HAP-1 (cell line): ENCODE data around the gene FSHB.
"Not testable (repeated sequence)": the region's sequence is repeated elsewhere in the genome, so short reads cannot be mapped to it uniquely, and the experiment has no call there.

Source experiments
- DNase-seq, 2 experiments: peaks; one replicate each; pipeline ENCODE4 v3.0.0-alpha.2; 2016 to 2020; ENCODE audit warnings: low spot score in 2 of 2
- H3K27me3 ChIP-seq: fragments of 250-450 bp; sonication (Bioruptor Pico); 2 replicates; pipeline ENCODE4 v1.5.1; 2020; ENCODE audit warnings: low read depth, mild to moderate bottlenecking, moderate library complexity
- H3K36me3 ChIP-seq: fragments of 250-450 bp; sonication (Bioruptor Pico); replicated peaks from 2 replicates; pipeline ENCODE4 v1.5.1; 2020; ENCODE audit warnings: mild to moderate bottlenecking
- H3K4me1 ChIP-seq: fragments of 250-450 bp; sonication (Bioruptor Pico); 2 replicates; pipeline ENCODE4 v1.5.1; 2020; ENCODE audit warnings: mild to moderate bottlenecking
- H3K4me3 ChIP-seq: fragments of 250-450 bp; sonication (Bioruptor Pico); 2 replicates; pipeline ENCODE4 v1.5.1; 2020; ENCODE audit warnings: mild to moderate bottlenecking, moderate library complexity
- H3K9me3 ChIP-seq: fragments of 250-450 bp; sonication (Bioruptor Pico); 2 replicates; pipeline ENCODE4 v1.5.1; 2020; ENCODE audit warnings: mild to moderate bottlenecking, moderate library complexity
- in situ Hi-C: fragments of 300-500 bp; cut with MboI; formaldehyde crosslinking; loops from 3 replicates; pipeline ENCODE4 v1.14.3; 2020; ENCODE audit warnings: low sequenced_read_pairs, inconsistent platforms, mixed read lengths

FSHB gene

DNA sequence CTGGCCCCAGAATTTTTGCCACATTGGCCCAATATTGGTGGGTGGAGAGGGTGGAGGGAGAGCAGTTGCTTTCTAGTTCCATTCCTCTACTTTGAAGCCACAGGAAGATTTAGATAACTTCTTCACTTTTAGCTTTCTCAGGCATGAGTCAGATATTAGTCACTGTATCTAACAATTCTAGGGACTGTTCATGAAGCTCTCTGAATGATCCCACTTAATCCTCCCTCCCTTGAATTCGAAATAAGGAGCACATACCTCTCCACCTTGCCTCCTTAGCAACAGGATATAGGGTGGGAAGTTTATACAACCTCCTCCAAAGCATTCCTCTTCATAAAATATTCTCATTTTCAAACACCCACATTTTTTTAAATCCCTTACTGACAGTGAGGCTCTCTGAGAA lies 13.5 kb downstream of the FSHB start:
- Histone ChIP-seq H3K4me3 (no peak overlapping the region), H3K27me3 (no peaks in the 10 kb centered on the region), H3K36me3 (no peaks in the 10 kb centered on the region), H3K4me1 (no peaks in the 10 kb centered on the region), H3K9me3 (no peaks in the 10 kb centered on the region)
- in situ Hi-C loops = no loop called here
- no peak for DNase-seq

DNA sequence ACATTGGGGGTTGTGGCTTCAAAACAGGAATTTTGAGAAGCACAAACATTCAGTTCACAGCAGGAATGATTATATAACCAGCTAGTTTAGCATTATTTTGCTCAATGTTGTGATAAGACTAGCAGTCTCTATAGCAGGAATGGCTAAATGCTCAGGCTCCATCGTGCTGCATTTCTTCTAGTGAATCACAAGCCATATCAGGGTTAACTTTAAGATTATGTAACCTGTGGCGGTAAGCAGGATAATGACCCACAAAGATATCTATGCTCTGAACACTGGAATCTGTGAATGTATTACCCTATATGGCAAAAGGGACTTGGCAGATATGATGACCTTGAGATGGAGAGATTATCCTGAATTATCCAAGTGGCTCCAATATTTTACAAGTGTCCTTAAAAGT lies 14.8 kb downstream of the FSHB start:
- Histone ChIP-seq H3K4me3 (no peak overlapping the region), H3K4me1 (no peaks in the 10 kb centered on the region), H3K27me3 (no peaks in the 10 kb centered on the region), H3K9me3 (no peaks in the 10 kb centered on the region), H3K36me3 (no peaks in the 10 kb centered on the region)
- DNase-seq = no peak
- in situ Hi-C loops = no loop called here

DNA sequence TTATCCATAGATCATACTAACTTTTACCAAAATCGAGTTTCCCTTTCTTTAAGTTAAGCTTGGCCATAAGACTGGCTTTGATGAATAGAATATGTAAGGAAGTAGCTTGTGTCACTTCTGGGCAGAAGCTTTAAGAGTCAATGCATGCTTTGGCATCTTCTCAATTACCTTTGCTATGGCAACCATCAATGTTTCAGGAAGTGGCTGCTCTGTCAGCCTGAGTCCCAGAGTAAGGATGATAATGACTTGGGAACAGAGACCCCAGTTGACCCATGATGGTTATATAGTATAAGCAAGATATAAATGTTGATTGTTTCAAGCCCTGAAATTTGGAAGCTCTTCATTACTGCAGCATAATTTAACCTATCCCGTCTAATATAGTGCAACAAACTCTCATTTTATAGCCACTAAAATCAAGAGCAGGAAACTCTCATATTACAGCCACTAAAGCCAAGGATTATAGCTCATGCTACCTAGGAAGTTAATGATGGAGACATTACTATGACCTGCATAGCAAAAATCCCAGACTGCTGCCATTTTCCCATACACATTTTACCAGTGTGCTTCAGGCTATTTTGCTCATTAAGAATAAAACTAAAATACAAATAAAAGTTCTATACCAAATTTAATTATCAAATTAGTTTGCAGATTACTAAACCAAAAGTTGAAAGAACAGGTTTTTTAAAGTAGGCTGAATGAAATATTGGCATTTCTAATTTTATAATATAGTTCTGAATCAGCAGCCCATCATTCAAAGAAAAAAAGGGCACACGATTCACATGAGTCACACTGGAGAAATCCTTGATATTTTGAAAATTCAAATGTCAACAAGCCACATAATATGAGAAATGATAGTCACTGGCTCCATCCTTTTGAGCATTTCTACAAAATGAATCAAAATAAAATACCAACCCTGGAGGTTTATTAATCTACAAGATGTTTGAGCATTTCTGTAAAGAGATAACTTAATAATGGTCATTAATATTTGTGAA lies 23.8 kb downstream of the FSHB start:
- in situ Hi-C loops = no loop called here
- no peaks in the 10 kb centered on the region for H3K27me3 ChIP-seq
- no peak for DNase-seq
- H3K36me3 ChIP-seq = no peaks in the 10 kb centered on the region
- no peak overlapping the region for H3K4me3 ChIP-seq
- H3K4me1 ChIP-seq = no peaks in the 10 kb centered on the region
- H3K9me3 ChIP-seq = no peaks in the 10 kb centered on the region

DNA sequence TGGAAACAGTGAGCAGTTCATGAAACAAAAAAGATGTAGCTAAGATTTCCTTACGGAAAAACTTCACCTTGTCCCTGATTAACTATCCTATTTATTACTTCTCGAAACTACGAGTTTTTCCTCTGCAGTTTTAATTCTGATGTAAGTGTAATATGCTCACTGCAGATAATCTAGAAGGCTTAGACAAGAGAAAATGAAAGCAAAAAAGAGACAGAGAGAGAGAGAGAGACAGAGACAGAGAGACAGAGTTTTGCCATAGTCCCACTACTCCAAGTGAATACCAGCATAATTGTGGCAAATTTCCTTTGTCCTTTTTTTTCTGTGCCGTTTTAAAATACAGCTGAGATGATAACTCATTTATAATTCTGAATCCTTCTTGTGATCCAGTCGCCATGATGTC lies 24.8 kb downstream of the FSHB start:
- in situ Hi-C loops = no loop called here
- H3K4me3 ChIP-seq = no peak overlapping the region

DNA sequence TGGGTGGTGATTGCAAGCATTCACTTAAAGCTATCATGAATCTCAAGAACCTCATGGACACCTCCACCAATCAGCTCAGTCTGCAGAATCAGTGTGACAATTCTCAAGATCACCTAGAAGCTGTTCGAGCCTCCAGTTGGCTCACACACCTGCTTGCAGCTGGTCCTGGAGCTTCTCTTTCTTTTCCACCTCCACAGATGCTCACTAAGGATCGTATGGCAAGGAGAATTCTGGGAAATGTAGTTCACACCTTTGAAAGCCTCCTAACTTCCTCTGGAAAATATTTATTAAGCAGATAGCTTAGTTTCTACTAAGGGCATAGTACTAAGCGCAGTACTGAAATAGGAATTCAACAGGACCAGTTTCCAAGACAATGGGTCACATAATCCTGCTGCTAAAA lies 26.2 kb downstream of the FSHB start:
- in situ Hi-C loops = no loop called here
- Histone ChIP-seq H3K4me1 (no peaks in the 10 kb centered on the region), H3K27me3 (0 out of 2 replicates have a peak, but pooled peaks cover 3% of the 10 kb centered on the region), H3K36me3 (no peaks in the 10 kb centered on the region), H3K9me3 (no peaks in the 10 kb centered on the region), H3K4me3 (no peak overlapping the region)
- DNase-seq = no peak

More for the DNA sequence above, 24.8 kb downstream of the FSHB start:
- DNase-seq = no peak
- H3K27me3 ChIP-seq = 0 out of 2 replicates have a peak, but pooled peaks cover 3% of the 10 kb centered on the region
- no peaks in the 10 kb centered on the region for H3K9me3 ChIP-seq
- H3K36me3 ChIP-seq = no peaks in the 10 kb centered on the region
- H3K4me1 ChIP-seq = no peaks in the 10 kb centered on the region

DNA sequence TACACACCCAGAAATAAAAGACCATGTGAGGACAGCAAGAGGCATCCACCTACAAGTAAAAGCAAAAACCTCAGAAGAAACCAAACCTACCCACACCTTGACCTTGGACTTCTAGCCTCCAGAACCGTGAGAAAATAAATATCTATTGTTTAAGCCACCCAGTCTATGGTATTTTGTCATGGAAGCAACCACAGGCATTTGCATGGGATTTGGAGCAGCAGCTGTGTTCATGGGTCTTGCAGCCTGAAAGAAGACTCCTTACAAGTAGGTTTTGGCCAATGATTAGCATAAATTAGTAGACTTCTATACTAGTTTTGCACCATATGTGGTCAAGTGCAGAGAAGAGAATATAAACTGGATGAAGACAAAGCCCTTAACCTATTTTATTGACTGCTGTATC lies 27.9 kb downstream of the FSHB start:
- no peak for DNase-seq
- in situ Hi-C loops = no loop called here
- H3K4me3 ChIP-seq = no peak overlapping the region
- H3K4me1 ChIP-seq = no peaks in the 10 kb centered on the region
- H3K27me3 ChIP-seq = 0 out of 2 replicates have a peak, but pooled peaks cover 3% of the 10 kb centered on the region
- no peaks in the 10 kb centered on the region for H3K36me3 ChIP-seq
- no peaks in the 10 kb centered on the region for H3K9me3 ChIP-seq

DNA sequence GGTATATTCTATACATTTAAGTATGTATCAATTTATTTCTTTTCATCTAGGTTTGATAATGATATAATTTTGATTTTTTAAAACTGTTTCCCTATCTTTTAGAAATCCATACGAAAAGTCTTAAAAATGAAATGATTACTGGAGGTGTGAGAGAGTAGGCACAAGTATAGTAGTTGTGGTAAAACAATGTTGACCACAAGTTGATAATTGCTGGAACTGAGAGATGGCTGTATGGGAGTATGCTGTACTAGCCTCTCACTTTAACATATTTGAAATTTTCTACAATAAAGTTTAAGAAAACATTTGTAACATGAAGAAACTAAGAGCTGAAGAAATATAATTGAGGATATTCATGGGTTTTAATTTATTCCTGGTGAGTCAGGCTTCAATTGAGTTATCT lies 30.0 kb downstream of the FSHB start:
- no peaks in the 10 kb centered on the region for H3K9me3 ChIP-seq
- DNase-seq = no peak
- H3K27me3 ChIP-seq = 0 out of 2 replicates have a peak, but pooled peaks cover 3% of the 10 kb centered on the region
- no peaks in the 10 kb centered on the region for H3K36me3 ChIP-seq
- no peaks in the 10 kb centered on the region for H3K4me1 ChIP-seq
- in situ Hi-C loops = no loop called here
- no peak overlapping the region for H3K4me3 ChIP-seq

DNA sequence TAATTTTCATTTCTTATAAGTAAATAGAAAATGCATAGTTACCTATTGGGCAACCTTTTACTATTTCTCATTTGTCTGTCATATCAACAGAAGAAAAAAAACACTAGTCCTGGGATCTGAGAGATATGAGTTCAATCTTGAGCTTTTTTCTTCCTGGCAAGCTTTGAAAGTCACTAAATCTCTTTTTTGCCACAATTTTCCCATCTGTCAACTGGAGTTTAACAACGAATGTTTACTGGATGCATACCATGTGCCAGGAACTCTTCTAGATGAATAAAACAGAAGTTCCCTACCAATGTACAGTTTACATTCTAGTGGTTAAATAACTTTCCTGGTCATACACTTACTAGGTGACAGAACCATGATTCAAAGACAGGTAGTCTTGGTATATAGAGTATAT lies 31.0 kb downstream of the FSHB start:
- Histone ChIP-seq H3K4me3 (no peak overlapping the region), H3K4me1 (no peaks in the 10 kb centered on the region), H3K27me3 (0 out of 2 replicates have a peak, but pooled peaks cover 3% of the 10 kb centered on the region), H3K9me3 (no peaks in the 10 kb centered on the region), H3K36me3 (no peaks in the 10 kb centered on the region)
- in situ Hi-C loops = no loop called here
- DNase-seq = no peak

DNA sequence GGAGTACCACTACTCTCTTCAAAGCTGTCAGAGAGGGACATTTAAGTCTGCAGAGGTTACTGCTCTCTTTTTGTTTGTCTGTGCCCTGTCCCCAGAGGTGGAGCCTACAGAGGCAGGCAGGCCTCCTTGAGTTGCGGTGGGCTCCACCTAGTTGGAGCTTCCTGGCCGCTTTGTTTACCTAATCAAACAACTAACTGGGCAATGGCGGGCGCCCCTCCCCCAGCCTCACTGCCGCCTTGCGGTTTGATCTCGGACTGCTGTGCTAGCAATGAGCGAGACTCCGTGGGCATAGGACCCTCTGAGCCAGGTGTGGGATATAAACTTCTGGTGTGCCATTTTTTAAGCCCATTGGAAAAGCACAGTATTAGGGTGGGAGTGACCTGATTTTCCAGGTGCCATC lies 37.8 kb downstream of the FSHB start:
- in situ Hi-C loops, H3K4me3 ChIP-seq, H3K27me3 ChIP-seq, H3K9me3 ChIP-seq, H3K36me3 ChIP-seq, H3K4me1 ChIP-seq, DNase-seq: not testable (repeated sequence)

DNA sequence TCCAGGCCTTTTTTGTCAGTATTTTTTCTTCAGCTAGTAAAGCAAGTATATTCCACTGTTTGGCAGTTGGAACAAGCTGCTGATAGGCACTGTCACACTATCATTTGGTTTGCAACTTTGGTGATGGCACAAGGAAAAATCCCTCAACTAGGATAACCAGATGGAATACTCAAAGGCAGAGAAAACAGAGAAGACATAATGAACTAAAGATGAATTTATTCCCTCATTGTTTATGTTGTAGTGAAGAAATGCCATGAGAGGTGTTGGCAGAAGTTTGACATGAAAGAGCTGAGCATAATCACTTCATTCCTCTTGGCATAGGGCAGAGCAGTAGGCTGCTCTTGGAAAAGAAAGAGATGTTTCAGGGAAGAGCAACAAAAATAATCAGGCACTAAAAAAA lies 39.9 kb downstream of the FSHB start:
- in situ Hi-C loops = no loop called here
- H3K4me1 ChIP-seq = no peaks in the 10 kb centered on the region; the same call in 1 of the 2 replicates
- H3K4me3 ChIP-seq = no peak overlapping the region
- no peak for DNase-seq
- no peaks in the 10 kb centered on the region for H3K9me3 ChIP-seq
- H3K36me3 ChIP-seq = no peaks in the 10 kb centered on the region
- H3K27me3 ChIP-seq = peaks cover 3% of the 10 kb centered on the region; the same call in 1 of the 2 replicates

DNA sequence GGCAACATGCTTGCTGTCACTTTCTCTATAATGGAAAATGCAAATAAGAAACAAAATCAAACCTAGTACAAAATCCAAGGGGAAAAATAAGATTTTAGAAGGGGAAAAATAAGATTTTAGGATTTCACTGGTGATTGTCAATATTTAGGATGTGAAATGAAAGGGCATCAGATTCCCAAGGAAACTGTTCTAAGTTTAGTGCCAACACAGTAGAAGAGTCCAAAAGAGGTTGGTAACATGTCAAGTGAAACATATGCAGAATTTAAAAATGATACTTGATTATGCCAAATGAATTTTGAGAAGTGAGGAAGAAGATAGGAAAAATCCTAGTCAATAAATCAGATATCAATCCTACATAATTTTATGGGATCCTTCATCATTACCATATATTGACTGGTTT lies 46.4 kb downstream of the FSHB start:
- in situ Hi-C loops = no loop called here
- Histone ChIP-seq H3K9me3 (no peaks in the 10 kb centered on the region), H3K36me3 (no peaks in the 10 kb centered on the region), H3K27me3 (peaks cover 4% of the 10 kb centered on the region; the same call in 1 of the 2 replicates), H3K4me3 (no peak overlapping the region), H3K4me1 (no peaks in the 10 kb centered on the region; the same call in 1 of the 2 replicates)
- no peak for DNase-seq

DNA sequence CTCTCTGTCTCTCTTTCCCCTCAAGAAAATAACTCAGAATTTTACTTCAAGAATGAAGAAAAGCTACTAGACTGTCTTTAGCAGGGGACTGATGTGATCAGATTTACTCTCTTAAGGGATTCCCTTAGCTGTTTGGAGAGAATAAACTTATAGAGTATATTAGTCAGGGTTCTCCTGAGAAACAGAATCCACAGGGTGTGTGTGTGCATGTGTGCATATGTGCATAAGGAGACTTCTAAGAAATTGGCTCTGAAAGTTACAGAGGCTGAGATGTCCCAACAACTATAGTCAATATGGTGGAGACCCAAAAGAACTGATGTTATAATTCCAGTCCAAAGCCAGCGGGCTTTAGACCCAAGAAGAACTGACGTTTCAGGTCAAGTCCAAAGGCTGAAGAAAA lies 49.0 kb downstream of the FSHB start:
- no peak for DNase-seq
- Histone ChIP-seq H3K4me1 (no peaks in the 10 kb centered on the region; the same call in 1 of the 2 replicates), H3K9me3 (no peaks in the 10 kb centered on the region), H3K27me3 (peaks cover 4% of the 10 kb centered on the region; the same call in 1 of the 2 replicates), H3K36me3 (no peaks in the 10 kb centered on the region), H3K4me3 (no peak overlapping the region)
- in situ Hi-C loops = no loop called here

DNA sequence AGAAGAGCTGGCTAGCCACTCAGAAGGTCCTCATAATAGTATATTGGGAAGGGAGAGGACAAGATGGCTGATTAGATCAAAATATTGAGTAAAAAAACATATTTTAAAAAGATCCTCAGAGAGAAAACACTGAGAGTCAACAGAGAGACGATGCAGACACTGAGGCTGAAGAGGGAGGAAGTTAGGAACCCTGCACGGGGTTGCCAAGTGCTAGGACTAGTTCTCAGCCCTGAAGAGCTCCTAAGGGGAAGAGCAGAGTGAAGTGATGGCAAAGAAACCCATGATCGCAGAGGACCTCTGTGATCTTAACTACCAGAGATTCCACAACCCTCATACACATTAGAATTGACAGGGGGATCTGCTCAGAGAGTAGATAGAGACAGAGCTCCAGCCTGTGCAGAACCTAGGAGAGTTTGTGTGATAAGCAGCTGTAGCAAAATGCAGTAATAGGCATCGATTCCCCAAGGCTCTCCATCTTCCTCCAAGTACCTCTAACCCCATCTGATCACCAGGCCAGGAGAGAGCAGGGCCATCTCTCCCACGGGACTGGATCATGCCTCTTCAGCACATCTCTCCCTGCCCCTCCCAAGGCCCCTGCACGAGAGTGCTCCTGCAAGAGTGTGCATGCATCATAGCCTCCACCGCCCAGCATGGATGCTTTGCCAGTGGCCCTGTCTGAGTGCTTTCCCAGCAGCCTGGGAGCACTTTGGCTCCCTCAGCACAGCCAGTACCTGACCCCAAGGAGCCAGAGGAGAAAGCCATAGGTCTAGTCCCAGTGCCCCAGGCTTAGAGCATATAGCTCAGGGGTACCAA lies 50.9 kb downstream of the FSHB start:
- peaks cover 3% of the 10 kb centered on the region; the same call in 1 of the 2 replicates for H3K27me3 ChIP-seq
- in situ Hi-C loops = no loop called here
- no peaks in the 10 kb centered on the region for H3K9me3 ChIP-seq
- no peak for DNase-seq
- no peaks in the 10 kb centered on the region for H3K36me3 ChIP-seq
- no peaks in the 10 kb centered on the region for H3K4me1 ChIP-seq
- no peak overlapping the region for H3K4me3 ChIP-seq

DNA sequence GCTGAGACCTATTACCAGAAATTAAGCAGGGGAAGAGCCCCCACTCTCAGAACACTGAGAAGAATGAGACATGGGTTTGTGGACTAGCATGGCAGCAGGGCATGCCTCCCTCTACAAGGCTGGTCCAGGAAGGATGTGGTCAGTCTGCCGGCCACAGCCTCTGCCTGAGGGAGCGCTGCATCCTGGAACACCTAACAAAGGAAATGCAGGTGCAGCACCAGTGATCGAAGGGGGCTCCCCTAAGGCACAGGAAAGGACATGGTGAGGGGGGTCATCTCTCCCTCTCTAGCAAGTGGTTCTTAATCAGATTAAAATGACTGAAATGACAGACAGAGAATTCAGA lies 51.4 kb downstream of the FSHB start:
- no peak overlapping the region for H3K4me3 ChIP-seq
- peaks cover 3% of the 10 kb centered on the region; the same call in 1 of the 2 replicates for H3K27me3 ChIP-seq
- no peak for DNase-seq
- H3K4me1 ChIP-seq = no peaks in the 10 kb centered on the region
- in situ Hi-C loops = no loop called here
- no peaks in the 10 kb centered on the region for H3K9me3 ChIP-seq
- no peaks in the 10 kb centered on the region for H3K36me3 ChIP-seq
